ENCODE data around the gene ZNF550. TPM values are rescaled to one million over a fixed set of nuclear protein-coding genes. Genes with fewer than 3 reads are reported as not detected.

Gene ZNF550
- total and polyA plus RNA-seq, 10 of the 15 experiments (the other 5 are each of a cell fraction or from before 2014, with no cell fraction given): 2.6 to 14.0 (median 7.4) TPM

GRCh38 chr19:57511484-57511883 is 48.2 kb downstream of the ZNF550 start:
- ATAC-seq: no peak
- ChIA-PET SMC1A (ENCODE audit: uncharacterized antibody, unreplicated experiment) (interaction anchor here (1.0 kb wide), 1 partner anchor 40 kb away, joined by 3 read pairs; no protein-coding TSS in a partner anchor), CTCF (no interaction called here), RAD21 (ENCODE audit: unreplicated experiment) (no interaction called here), POLR2A (no interaction called here)
- peaks cover 15% of the 10 kb centered on the region; the same call in 2 of the 3 replicates for H3K9me3 ChIP-seq (replicated peaks; ENCODE audit: control insufficient read depth, insufficient read depth, low read length)
- no peaks in the 10 kb centered on the region for H3K4me1 ChIP-seq (ENCODE audit: control insufficient read depth, insufficient read depth, low read length)
- FAIRE-seq: no peak
- peaks cover 0 to 5% of the 10 kb centered on the region in 2 experiments; a peak in 1 of 4 replicates for H3K36me3 ChIP-seq (ENCODE audit: control insufficient read depth in 2 of 2, insufficient read depth in 2 of 2, low read length in 1 of 2)
- no peaks in the 10 kb centered on the region for H4K20me1 ChIP-seq (ENCODE audit: control insufficient read depth, insufficient read depth)
- in situ Hi-C loops (cut with MboI) (no loop called here), intact Hi-C loops (cut with micrococcal nuclease; ENCODE audit: unreplicated experiment) (no loop called here)
- H3K27ac ChIP-seq (ENCODE audit: control insufficient read depth, insufficient read depth): no peak overlapping the region
- no peak for DNase-seq (ENCODE audit: low read depth, low spot score)
- no peak overlapping the region for H2AFZ ChIP-seq (ENCODE audit: control insufficient read depth, low read depth, low read length)
- H3K4me3 ChIP-seq: no peak overlapping the region
- no peaks in the 10 kb centered on the region for H3K27me3 ChIP-seq (replicated peaks in 1 of 2; ENCODE audit: control insufficient read depth in 2 of 2, insufficient read depth in 2 of 2, low read length in 1 of 2)
- no peak overlapping the region for H3K9ac ChIP-seq (ENCODE audit: control insufficient read depth, insufficient read depth, low read length)
- TF ChIP-seq BHLHE40 (IDR thresholded peaks at IDR 0.05; ENCODE audit: borderline replicate concordance in 1 of 2, low read depth in 2 of 2, low read length in 1 of 2) (no peak), PBX3 (IDR thresholded peaks at IDR 0.05; ENCODE audit: insufficient replicate concordance, low read depth, low read length) (no peak), ASH2L (IDR thresholded peaks at IDR 0.05; ENCODE audit: borderline replicate concordance, low read depth) (no peak), EP300 (IDR thresholded peaks at IDR 0.05; ENCODE audit: borderline replicate concordance in 1 of 2, control insufficient read depth in 1 of 2, low read depth in 2 of 2, low read length in 2 of 2) (no peak), PAX8 (IDR thresholded peaks at IDR 0.05) (no peak), SIN3A (IDR thresholded peaks at IDR 0.05; ENCODE audit: low read depth, low read length) (no peak), CREM (IDR thresholded peaks at IDR 0.05; ENCODE audit: low read depth) (no peak), ZNF217 (IDR thresholded peaks at IDR 0.05) (no peak)
- TF ChIP-seq, protein P1, sequence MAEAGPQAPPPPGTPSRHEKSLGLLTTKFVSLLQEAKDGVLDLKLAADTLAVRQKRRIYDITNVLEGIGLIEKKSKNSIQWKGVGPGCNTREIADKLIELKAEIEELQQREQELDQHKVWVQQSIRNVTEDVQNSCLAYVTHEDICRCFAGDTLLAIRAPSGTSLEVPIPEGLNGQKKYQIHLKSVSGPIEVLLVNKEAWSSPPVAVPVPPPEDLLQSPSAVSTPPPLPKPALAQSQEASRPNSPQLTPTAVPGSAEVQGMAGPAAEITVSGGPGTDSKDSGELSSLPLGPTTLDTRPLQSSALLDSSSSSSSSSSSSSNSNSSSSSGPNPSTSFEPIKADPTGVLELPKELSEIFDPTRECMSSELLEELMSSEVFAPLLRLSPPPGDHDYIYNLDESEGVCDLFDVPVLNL (IDR thresholded peaks at IDR 0.05; ENCODE audit: low read depth, low read length): no peak
- BruUV-seq (replicated peaks): no TSS peak
- no peaks in the 10 kb centered on the region for H3K79me2 ChIP-seq (ENCODE audit: control insufficient read depth, insufficient read depth, low read length)
- H3K4me2 ChIP-seq (ENCODE audit: control insufficient read depth, insufficient read depth): no peak overlapping the region
